ENCODE measurements around the gene MACROD2.

The MACROD2 gene

DNA sequence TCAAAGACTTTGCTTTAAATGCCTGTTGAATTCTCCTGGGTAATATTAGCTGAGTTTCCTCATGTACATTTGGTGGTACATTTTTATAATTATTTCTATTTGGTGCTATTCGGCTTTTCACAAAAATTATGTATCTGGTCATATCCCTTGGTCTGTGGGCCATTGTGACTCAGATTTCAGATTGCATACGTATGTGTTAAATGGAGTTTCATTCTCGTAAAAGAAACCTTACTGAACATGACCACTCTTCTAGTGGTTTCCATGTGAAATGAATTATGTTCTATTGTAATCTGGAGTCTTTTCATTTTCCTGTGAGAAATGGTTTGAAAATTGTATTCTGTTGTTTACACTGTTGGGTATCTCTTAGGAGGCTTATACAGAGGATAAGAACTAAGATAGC, 728.3 kb downstream of the MACROD2 start:
- DNase-seq = no peak

GRCh38 chr20:14724036-14724435, 728.7 kb downstream of the MACROD2 start:
- no peak for DNase-seq

- no peak for DNase-seq
Observed at GRCh38 chr20:14724468-14724867, 729.2 kb downstream of the MACROD2 start.

DNA sequence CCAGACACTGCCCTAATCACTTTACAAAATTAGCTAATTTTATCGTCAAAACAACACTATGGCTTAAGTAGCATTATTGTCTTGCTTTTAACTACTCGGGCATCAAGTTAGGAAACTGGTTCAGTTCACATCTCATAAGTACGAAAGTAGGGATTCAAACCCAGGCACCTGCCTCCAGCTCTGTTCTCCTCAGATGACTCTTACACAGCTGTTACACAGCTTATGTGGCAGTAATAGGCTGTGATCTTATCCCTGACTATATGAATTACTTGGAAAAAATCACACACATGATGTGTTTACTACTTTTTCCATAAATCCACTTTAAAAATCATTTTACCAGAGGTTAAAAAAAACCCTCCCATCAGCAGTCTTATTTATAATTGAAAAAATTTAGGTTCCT, 731.3 kb downstream of the MACROD2 start:
- DNase-seq = no peak

DNA sequence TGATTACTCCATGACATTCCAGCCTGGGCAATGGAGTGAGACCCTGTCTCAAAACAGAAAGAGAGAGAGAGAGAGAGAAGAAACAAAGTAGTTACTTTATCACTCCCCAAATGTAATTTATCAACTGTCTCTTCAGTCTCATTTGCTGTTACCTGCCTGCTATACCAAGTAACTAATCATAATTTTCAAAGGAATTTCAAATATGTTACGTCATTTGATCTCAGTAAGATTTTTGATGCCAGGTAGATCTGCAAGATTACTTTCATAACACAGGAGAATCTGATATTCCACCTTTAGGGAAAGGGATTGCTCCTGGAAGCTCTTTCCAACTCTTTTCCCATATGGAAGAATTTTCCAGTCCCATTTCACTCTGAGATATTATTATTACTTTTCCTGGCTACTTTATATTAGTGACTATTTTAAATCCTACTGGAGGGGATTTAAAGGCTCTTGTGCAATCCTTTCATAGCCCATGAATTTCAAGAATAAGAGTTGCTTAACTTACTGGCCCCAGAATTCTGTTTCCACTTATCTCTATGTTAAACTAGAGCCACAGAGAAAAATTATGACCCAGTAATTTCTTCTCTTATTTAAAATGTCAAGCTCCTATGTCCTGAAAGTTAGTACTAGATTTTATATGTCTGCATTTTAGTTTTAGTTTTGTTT, 732.3 kb downstream of the MACROD2 start:
- no peak for DNase-seq

DNA sequence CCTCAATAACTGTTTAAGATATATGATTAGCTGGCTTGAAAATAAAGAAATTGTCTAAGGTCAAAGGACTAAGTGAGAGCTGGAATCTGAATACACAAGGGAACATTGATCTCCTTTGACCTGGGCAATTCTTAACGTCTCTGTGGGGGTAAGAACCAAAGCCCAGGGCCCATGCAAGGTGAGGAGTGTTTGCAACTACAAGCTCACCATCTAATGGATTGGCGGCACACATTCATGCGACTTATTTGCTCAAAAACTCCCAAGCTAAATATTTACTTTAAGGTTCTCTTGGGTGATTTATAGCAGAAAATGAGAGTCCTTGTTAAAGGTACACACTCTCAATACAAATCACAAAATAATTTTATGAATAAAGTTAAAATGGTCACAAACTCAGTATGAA, 734.1 kb downstream of the MACROD2 start:
- DNase-seq = no peak

DNA sequence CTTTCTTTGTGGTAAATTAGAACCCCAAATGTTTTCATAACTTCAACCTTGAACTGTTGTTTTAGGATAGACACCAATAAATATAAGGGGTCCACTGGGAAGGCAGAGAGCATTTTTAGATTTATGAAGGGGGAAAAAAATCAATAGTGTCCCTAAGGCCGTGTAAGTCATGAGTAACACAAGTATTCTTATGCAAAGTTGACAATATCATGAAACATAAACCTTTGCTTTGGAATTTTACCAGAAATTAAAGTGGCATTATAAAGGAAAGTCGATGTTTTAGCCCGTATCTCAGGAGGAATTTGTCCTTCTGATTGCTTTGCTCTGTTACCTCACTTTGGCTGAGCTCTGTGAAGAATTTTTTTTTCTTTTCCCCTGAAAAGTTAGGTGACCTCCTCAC, 737.0 kb downstream of the MACROD2 start:
- no peak for DNase-seq

DNA sequence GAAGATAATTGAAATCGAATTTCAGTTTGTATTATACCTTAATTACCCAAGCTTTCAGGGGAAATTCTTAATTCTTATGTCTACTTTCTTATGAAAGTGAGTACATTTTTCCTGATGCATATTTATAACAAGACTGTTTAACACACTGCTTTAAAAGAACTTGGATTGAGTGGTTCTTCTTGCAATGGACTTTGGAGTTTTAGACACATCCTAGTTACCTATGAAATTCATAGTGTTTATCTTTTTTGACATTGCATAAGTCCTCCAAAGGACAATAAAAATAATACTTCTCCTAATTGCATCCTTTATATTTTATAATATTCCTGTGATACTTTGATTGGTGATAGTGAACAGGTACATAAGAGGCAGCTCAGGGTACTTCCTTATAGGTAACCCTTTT, 737.7 kb downstream of the MACROD2 start:
- DNase-seq = no peak

DNA sequence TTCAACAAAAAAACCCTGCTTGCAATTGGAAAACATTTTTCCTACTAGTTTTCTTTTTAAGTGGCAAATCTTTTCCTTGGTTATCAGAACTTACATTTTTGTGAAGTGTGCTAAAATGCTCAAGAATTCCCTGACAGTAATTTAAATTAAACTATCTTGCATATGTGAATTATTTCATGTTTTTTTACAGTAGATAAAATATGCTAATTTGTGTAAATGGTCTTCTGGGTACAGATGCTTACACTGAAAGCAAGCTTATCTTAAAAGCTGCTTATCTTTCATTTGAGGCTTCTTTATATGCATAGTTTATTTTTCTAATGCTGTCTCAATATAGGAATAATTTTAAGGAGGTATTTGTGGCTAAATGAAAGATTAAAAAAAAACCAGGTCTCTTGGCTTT, 745.1 kb downstream of the MACROD2 start:
- no peak for DNase-seq

DNA sequence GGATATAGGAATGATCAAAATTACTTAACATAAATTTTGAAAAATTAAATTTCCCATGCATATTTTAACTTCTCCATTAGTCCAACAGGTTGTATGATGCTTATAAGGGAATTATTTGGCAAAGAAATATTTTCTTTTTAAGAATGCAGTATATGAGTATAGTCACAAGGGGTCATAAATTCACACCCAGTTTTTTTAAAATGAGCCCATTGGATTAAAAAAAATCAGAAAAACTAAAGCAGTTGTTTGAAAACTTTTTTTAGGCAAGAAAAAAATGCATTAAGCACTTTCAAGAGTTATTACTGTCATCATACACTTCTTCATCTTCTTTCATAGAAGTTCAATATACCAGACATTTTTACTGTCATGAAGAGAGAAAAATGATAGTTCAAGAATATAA, 746.3 kb downstream of the MACROD2 start:
- DNase-seq = no peak

- DNase-seq = no peak
Observed at GRCh38 chr20:14744723-14745122, 749.4 kb downstream of the MACROD2 start.

- no peak for DNase-seq
Observed at GRCh38 chr20:14745830-14746229, 750.5 kb downstream of the MACROD2 start.

DNA sequence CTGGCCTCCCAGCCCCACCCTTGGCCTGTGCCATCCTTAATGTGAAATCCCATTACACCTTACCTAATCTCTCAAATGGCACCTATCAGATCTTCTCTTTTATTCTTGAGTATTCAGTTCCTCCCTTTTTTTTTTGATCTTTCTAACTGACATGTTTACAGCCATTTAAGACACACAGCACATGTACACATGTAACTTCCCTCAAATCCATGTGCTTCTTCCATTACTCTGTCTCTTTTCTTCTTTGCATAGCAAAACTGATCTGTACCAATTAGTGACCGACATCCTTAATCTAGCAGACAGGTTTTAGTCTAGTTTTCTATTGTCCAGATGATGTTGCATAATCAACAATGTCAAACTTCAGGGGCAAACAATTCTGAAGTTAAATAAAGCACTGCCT, 755.9 kb downstream of the MACROD2 start:
- DNase-seq = no peak

GRCh38 chr20:14757728-14758127, 762.4 kb downstream of the MACROD2 start:
- DNase-seq = no peak

GRCh38 chr20:14758356-14758755, 763.0 kb downstream of the MACROD2 start:
- DNase-seq = no peak

DNA sequence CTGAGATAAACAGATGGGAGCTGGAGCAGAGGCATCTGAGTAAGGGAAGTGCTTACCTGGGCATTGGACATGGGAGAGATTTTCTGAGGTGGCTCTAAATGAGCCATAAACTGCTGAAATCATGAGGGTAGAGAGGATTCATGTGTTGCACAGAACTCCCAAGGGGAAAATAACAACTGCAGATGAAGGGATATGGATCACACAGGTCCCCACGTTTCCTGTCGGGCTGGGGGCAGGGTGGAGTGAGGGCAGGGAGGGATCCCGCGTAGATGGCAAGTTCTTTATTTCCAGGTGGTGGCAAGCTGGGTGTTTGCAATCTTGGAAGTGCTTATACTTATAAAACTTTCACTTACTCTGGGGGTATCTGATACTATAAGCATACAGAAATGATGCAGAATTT, 764.7 kb downstream of the MACROD2 start:
- no peak for DNase-seq

DNA sequence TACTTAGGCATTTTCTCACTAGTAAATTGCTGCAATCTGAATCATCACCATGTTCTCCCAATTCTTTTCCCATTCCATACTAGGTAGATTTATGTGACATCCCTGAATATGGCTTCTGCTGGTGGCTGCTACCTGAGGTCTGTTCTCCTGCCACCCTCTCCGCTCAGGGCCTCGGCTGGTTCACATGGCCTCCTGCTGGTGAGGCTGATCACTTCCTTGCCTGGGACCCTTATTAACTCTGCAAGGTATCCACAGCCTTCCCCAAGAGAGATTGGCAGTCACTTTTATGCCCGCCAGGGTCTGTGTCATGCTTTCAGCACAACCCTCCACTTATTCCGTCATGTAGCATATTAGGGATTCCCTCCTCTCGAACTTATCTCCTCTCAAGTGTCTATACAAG, 766.6 kb downstream of the MACROD2 start:
- DNase-seq = no peak

GRCh38 chr20:14764511-14765369, 769.4 kb downstream of the MACROD2 start:
- DNase-seq = no peak

DNA sequence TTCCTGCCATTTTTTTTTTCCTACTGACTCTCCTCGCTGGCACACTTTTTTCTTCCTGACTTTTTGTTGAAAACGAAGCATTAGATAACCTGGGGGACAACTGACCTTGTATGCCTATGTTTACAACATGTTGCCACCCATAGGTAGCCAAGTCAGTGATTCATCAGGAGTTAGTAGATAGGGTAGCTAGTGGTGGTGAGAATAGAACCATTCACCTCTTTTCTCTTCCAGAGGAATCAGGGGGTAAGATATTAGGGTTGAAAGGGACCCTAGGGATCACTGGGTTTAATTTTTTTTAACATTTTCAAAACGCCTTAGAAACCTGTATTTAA, 770.0 kb downstream of the MACROD2 start:
- no peak for DNase-seq

GRCh38 chr20:14773486-14773885, 778.2 kb downstream of the MACROD2 start:
- no peak for DNase-seq

DNA sequence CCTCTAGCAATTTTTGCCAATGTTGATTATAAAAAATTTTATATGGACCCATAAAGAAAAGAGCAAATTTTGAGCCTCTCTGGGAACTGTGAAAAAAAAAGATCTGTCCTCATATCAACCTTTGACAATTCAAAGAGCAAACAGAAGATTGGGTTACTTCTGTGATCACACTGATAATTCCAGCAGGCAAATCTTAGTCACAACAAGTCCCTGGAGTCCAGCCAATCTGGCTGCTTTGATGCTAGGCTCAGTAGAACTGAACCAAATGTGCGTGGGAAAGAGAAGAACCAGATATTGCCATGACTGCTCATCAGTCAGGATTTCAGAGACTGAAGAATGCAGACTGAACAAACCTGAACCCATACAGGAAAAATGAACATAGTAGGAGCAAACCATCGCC, 780.5 kb downstream of the MACROD2 start:
- no peak for DNase-seq

DNA sequence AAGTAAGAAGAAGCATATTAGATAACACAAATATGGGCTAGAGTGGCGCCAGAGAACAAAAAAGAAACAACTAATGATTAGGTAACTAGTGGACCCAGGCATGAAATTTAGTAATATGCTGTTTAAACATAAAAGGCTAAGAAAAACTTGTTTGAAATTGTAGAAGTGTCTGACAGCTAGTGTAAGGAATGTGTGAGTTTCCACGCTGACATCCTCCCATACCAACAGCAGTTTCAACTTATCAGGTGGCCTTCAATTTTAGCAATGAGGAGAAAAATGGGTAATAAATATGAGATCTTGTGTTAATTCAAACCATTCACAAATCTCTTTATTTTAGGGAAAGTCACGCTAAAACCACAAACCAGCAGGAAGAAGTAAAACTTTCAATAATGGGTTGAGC, 782.3 kb downstream of the MACROD2 start:
- no peak for DNase-seq

DNA sequence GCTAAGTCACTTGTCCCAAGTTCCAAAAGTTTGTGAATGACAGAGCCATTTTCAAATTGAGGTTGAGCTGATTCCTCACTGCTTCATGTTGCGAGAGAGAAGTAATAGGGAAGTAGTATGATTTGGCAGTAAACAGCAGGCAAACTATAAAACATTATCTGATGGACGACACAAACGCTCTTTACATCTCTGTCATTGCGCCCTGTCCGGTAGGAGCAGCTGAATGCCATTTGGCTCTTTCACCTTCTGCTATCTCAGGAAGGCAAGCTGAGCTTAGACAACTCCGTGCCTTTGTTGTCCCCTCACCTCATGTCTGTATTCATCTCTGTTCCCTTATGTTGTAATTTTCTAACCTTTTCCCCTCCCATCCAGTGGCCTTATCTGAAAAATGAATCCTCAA, 782.8 kb downstream of the MACROD2 start:
- DNase-seq = no peak

GRCh38 chr20:14778875-14779274, 783.6 kb downstream of the MACROD2 start:
- no peak for DNase-seq

DNA sequence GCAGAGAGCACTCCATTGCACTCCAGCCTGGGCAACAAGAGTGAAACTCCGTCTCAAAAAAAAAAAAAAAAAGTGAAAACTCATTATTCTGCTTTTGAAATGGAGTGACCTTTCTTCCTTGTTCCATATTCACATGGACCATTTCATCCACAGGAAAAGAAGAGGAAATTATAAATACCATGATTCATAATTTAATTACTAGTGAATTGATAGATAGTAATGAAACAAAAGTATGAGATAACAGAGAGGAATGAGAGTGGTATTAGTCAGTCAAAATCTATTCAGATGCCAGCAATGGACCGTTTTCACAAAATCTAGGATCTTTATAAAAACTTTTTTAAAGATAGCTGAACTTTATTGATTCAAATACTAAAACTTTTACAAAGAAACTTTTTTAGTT, 785.2 kb downstream of the MACROD2 start:
- DNase-seq = no peak
